HG02840 (cell line): ENCODE measurements around the gene PHLPP1.

ENCODE experiments used
- ATAC-seq: cut with Tn5 transposase; IDR thresholded peaks from one replicate; pipeline ENCODE4 v1.9.1; 2021; ENCODE audit warnings: mild to moderate bottlenecking, moderate library complexity, moderate number of reproducible peaks; ENCODE audit not compliant: unreplicated experiment, low FRiP score

The PHLPP1 gene

GRCh38 chr18:62839874-62840713 is 124.8 kb downstream of the PHLPP1 start:
- ATAC-seq, result no peak

GRCh38 chr18:62841405-62841804 is 126.1 kb downstream of the PHLPP1 start:
- ATAC-seq, result no peak

DNA sequence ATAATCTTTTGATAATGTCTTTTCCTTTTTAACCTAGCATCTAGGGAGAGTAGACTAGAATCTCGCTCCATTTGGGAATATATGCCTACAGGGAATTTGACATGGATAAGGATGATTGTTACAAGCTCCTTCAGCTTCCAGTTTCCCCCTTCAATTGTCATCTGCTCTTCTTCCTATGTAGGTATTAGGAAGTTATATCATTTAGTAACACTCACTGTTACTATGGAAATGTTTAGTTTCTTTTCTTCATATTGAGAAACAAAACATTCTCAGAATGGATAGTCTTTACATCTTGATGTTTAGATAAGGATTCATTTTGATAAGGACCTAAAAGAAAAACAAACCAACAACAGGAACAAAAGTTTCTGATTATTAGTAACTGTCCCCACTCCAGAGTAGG is 127.6 kb downstream of the PHLPP1 start:
- no peak for ATAC-seq

- ATAC-seq, result peak; percentile 63
Observed at GRCh38 chr18:62844850-62845643, 129.7 kb downstream of the PHLPP1 start.

DNA sequence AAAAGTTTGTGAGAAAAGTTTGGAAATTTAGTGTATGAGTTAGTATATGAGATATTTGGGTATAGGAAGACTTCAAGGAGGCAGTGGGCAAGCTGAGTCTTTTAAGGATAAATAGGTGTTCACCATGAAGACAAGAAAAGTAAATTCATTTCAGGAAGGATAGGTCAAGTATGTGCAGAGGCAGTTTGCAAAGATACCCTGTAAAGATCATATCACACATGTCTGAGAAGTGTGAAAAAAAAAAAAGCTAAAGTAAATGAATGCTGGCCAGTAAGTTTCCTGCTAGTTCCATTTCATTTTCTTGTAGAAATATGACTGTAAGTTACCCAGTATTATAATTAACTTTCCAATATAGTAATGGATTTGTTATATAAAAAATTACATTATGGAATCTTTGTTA is 131.0 kb downstream of the PHLPP1 start:
- ATAC-seq, result no peak

GRCh38 chr18:62847081-62847480 is 131.7 kb downstream of the PHLPP1 start:
- no peak for ATAC-seq

DNA sequence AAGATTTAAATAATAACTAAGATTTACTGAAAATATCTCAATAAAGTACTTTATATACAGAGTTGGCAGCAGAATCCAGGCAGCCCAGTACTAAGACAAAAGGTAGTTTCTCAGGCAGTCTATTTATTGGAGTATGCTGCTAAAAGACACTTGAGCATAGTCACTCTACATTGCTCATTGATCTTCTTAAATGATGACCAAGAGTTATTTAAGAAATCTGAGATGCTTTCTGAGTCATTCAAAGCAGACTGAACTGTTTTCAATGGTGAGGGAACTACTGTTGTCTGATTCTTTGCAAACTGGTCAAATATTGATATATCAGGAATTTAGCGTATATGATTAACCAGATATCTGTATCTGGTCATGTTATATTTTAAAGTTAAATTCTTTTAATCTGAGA is 133.6 kb downstream of the PHLPP1 start:
- no peak for ATAC-seq

DNA sequence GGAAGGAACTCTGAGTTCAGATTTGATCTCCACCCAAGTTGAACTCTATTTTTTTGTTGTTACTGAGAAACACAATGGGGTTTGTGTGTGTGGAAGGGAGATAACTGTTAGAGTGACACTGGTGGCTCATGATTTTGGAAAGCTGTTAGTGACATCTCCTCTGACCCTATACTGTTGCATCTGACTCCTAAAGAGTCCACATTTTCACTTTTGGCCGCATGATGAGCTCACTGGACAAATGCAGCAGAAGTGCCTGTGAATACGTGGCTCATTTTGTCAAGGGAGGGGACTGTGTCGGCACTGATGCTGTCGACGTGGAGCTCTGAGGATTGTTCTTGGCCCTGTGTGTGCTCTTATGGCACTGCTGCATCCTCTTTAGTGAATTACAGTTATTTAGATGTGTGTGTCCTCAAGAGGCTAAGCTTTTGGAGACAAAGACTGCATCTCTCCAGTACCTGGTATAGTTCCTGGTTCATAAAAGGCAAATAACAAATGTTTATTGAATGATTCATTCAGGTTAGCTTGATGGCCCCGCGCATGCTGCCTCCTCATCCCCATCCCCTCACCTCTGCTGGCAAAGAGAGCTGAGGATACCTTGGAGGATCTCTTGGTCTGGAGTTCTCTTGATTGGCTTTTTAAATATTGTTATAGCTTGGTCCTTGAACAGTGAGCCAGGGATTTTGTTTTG is 135.4 kb downstream of the PHLPP1 start:
- ATAC-seq, result no peak

DNA sequence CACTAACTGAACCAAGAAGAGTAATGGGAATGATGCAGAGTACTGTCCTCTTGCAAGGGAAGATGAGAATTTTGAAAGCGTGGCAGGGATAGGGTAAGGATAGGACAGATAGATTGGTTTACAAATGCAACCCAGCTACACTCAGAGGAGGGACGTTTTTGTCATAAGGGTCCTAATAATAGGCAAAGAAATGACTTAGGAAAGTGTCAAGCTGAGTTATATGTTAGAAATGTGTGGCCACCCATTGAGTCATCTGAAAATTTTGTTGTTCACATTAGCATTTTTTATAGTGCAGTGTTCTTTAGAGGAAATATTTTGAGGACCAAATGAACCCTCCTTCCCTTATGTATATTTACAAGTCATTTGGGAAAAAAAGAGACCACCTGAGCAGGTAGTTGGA is 137.5 kb downstream of the PHLPP1 start:
- no peak for ATAC-seq

DNA sequence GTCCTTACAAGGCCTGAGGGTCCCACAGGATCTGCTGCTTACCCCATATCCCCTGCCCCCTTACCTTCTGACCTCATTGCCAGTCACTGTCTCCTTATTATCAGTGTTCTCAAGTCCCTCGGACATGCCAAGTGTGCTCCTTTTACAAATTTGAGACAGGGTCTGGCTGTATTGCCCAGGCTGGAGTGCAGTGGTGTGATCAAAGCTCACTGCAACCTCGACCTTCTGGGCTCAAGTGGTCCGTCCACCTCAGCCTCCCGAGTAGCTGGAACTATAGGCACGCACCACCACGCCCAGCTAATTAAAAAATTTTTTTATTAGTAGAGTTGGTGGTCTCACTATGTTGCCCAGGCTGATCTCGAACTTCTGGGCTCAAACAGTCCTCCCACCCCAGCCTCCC is 141.0 kb downstream of the PHLPP1 start:
- no peak for ATAC-seq

- ATAC-seq, result no peak
Observed at GRCh38 chr18:62857263-62857976, 142.1 kb downstream of the PHLPP1 start.

- ATAC-seq, result no peak
Observed at GRCh38 chr18:62860062-62860461, 144.7 kb downstream of the PHLPP1 start.

DNA sequence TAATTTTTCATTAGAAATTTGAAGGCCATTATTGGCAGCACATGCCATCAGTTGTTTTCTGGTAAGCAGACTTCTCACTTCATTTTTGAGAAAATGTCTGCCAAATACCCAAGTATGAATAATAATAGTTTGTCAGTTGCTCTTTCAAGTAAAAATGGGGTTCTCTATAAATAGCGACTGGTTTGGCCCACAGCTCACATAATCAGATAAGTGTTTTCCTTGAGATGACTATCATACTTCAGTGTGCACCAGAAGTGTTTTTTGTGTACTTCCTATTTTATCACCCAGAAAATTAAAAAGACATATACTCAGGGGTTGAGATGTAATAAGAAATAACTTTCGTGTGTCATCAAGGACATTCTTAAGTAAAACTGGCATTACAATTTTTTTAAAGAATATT is 147.1 kb downstream of the PHLPP1 start:
- no peak for ATAC-seq

GRCh38 chr18:62863579-62864001 is 148.2 kb downstream of the PHLPP1 start:
- ATAC-seq, result no peak

GRCh38 chr18:62865498-62865897 is 150.2 kb downstream of the PHLPP1 start:
- no peak for ATAC-seq

DNA sequence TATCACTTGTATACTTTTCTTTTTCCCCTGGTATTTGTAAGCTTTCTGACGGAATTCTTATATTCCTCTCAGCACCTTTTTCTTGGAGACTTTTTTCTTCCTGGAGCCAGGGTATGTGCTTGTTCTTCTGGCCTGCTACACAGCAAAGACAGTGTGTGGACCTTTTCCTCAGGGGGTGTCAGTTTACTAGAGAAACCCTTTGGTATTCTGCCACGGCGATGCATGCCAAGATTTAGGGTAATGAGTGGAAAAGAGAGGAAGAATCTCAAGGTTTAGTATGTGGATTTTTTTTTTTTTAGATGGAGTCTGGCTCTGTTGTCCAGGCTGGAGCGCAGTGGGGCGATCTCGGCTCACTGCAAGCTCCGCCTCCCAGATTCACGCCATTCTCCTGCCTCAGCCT is 152.2 kb downstream of the PHLPP1 start:
- no peak for ATAC-seq

DNA sequence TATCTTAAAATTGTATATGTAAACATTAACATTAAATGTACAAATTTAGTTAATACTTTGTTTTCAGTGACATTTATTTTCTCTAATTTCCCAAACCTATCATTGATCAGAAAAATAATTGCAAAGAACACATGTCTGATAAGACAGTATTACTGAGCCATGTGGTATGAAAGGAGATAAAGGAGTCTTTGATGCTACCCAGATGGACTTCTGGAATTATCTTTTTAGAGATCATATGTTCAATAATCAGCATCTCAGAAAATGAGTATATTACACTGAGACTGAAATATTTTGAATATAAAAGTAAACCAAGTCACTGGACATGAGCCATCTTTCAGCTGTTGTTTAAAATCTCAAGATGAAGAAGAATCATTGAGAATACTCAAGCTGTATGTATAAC is 153.3 kb downstream of the PHLPP1 start:
- ATAC-seq, result no peak

DNA sequence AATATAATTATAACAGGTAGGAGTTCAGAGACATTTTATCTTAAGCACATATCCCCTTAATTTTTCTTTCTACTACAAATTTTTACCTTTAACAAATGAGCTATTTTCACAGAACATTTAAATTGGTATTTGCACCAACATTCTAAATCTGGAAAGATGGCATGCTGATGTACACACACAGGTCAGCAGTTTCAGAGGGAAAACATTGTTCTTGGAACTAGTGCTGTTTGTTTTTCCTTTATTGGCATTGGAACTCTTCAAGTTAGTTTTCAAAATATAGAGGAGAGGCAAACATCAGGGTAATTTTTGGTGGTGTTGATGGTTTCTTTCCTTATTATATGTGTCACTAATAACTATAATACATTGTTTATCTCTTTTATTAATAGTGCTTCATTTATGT is 155.3 kb downstream of the PHLPP1 start:
- no peak for ATAC-seq

GRCh38 chr18:62875323-62875722 is 160.0 kb downstream of the PHLPP1 start:
- no peak for ATAC-seq

DNA sequence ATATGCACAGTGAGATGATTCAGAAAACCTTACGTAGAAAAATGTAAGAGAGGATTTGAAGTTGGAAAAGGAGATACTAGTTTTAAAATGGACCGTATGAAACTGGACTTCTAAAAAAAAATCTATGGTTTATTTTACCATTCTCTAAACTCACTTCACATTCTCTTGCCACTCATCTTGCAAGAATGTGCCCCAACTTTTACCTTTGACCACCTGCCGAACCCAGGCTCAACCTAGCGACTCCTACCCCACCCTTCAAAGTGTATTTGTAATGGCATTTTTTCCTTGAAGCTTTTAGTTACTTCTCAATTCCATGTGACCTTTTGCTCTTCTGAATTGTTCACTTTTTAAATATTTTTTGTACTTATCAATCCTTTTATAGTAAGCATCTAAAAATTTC is 160.8 kb downstream of the PHLPP1 start:
- ATAC-seq, result no peak

DNA sequence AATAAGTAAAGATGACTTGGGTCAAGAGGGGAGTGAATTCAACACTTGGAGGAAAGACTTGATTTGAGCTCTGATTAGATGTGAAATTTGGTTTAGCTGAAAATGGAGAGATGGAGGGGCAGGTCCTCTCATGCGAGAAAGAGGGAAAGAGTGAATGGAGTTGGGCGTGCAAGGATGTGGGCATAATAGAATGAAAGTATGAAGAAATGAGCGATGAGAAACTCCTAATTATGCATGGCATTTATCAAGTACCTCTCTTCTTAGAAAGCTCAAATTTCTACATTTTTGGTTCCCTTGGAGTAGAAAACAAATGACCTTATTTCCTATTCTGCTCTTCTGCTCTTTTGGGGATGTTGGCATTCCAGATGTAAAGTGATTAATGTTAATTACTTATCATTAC is 161.5 kb downstream of the PHLPP1 start:
- ATAC-seq, result no peak
